ENCODE results near the gene NTN4. TPM values are rescaled to one million over a fixed set of nuclear protein-coding genes. Genes with fewer than 3 reads are reported as not detected.

NTN4 gene
- total RNA-seq, 1 donor from 2014 or later = 81.3 TPM

GRCh38 chr12:95774311-95775045 lies 16.1 kb downstream of the NTN4 start:
- no peaks in the 10 kb centered on the region for H3K27me3 ChIP-seq (ENCODE audit: control insufficient read depth, insufficient read depth, low read length)
- TF ChIP-seq, protein P1, sequence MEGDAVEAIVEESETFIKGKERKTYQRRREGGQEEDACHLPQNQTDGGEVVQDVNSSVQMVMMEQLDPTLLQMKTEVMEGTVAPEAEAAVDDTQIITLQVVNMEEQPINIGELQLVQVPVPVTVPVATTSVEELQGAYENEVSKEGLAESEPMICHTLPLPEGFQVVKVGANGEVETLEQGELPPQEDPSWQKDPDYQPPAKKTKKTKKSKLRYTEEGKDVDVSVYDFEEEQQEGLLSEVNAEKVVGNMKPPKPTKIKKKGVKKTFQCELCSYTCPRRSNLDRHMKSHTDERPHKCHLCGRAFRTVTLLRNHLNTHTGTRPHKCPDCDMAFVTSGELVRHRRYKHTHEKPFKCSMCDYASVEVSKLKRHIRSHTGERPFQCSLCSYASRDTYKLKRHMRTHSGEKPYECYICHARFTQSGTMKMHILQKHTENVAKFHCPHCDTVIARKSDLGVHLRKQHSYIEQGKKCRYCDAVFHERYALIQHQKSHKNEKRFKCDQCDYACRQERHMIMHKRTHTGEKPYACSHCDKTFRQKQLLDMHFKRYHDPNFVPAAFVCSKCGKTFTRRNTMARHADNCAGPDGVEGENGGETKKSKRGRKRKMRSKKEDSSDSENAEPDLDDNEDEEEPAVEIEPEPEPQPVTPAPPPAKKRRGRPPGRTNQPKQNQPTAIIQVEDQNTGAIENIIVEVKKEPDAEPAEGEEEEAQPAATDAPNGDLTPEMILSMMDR (IDR thresholded peaks at IDR 0.05; ENCODE audit: insufficient read depth, low read length, poor library complexity, severe bottlenecking) = no peak
- DNase-seq (ENCODE audit: low read depth) = no peak

GRCh38 chr12:95773320-95773719 lies 17.2 kb downstream of the NTN4 start:
- TF ChIP-seq, protein P1 (IDR thresholded peaks at IDR 0.05; ENCODE audit: insufficient read depth, low read length, poor library complexity, severe bottlenecking) = no peak
- H3K36me3 ChIP-seq (ENCODE audit: control insufficient read depth, insufficient read depth, low read length) = no peaks in the 10 kb centered on the region
- DNase-seq (ENCODE audit: low read depth) = no peak
- H3K27me3 ChIP-seq (ENCODE audit: control insufficient read depth, insufficient read depth, low read length) = no peaks in the 10 kb centered on the region
- H3K4me3 ChIP-seq (ENCODE audit: low read depth, low read length) = no peak overlapping the region

More at GRCh38 chr12:95774311-95775045, 16.1 kb downstream of the NTN4 start:
- Histone ChIP-seq H3K36me3 (ENCODE audit: control insufficient read depth, insufficient read depth, low read length) (no peaks in the 10 kb centered on the region), H3K4me3 (ENCODE audit: low read depth, low read length) (no peak overlapping the region)

GRCh38 chr12:95767703-95768102 lies 22.9 kb downstream of the NTN4 start:
- no peaks in the 10 kb centered on the region for H3K36me3 ChIP-seq (ENCODE audit: control insufficient read depth, insufficient read depth, low read length)
- H3K27me3 ChIP-seq (ENCODE audit: control insufficient read depth, insufficient read depth, low read length) = no peaks in the 10 kb centered on the region
- DNase-seq (ENCODE audit: low read depth) = no peak
- H3K4me3 ChIP-seq (ENCODE audit: low read depth, low read length) = no peak overlapping the region
- TF ChIP-seq, protein P1 (IDR thresholded peaks at IDR 0.05; ENCODE audit: insufficient read depth, low read length, poor library complexity, severe bottlenecking) = no peak

DNA sequence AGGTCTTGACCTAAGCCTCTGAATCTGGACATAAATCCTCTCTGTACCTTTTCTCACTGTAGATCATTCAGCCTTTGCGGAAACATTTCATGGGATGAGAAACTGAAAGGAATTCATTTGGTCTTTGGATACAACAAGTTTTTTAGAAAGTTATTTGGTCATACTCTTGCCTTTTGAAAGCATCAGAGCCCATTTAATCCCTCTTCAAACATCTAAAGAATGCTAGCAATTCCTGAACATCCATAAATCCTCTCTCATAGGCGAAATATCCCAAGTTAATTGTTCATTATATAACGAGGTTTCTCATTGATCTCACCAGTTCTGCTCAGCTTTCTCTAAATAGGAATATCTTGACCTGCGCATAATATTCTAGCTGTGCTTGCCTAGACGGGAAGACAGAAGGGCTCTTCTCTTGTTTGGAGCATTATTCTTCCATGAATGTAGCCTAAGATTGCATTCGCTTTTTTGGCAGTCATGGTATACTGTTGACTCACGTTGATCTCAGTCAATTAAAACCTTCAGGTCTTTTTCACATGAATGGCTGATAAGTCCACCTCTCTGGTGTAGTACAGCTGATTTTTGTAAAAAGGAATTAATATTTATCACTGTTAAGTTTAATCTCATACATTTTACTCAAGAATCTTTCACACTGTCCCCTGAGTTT lies 24.1 kb downstream of the NTN4 start:
- Histone ChIP-seq H3K36me3 (ENCODE audit: control insufficient read depth, insufficient read depth, low read length) (no peaks in the 10 kb centered on the region), H3K4me3 (ENCODE audit: low read depth, low read length) (no peak overlapping the region), H3K27me3 (ENCODE audit: control insufficient read depth, insufficient read depth, low read length) (no peaks in the 10 kb centered on the region)
- no peak for DNase-seq (ENCODE audit: low read depth)
- TF ChIP-seq, protein P1 (IDR thresholded peaks at IDR 0.05; ENCODE audit: insufficient read depth, low read length, poor library complexity, severe bottlenecking) = no peak

- TF ChIP-seq, protein P1 (IDR thresholded peaks at IDR 0.05; ENCODE audit: insufficient read depth, low read length, poor library complexity, severe bottlenecking) = no peak
- Histone ChIP-seq H3K36me3 (ENCODE audit: control insufficient read depth, insufficient read depth, low read length) (no peaks in the 10 kb centered on the region), H3K4me3 (ENCODE audit: low read depth, low read length) (no peak overlapping the region), H3K27me3 (ENCODE audit: control insufficient read depth, insufficient read depth, low read length) (no peaks in the 10 kb centered on the region)
- DNase-seq (ENCODE audit: low read depth) = no peak
Measured at GRCh38 chr12:95764848-95765247, 25.7 kb downstream of the NTN4 start.
